ENCODE measurements around the gene POLR2E. TPM values are rescaled to one million over a fixed set of nuclear protein-coding genes. Genes with fewer than 3 reads are reported as not detected.
A peak's percentile ranks its signal among the peaks of the same experiment; 100 is the strongest.

The POLR2E gene
- total RNA-seq, 6 donors from 2014 or later: 50.0 to 176 (median 103) TPM

DNA sequence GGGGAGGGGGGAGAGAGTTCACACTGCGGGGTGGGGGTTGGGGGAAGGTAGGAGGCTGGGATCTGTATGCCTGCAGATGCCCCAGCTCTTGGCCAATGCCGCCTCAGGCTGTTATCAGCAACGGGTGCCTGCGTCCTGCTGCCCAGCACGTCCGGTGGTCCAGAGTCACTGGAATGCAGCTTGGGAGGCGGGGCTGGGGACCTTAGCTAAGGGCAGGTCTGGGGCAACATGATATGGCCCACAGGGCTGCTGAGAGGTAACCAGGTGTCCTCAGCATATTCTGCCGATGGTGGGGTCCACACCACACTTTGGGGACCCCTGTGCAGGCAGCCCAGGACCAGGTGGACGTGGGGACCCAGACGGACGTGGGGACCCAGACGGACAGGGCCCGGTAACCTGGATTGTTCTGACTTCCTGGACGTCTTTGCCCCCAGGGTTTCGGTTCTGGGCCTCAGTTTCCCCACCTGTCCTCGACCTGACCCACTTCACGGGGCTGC lies 28.9 kb downstream of the POLR2E start:
- no peak for ATAC-seq (ENCODE audit: low FRiP score in 2 of 2)
- 31% methylated on average over 13 of the region's 17 CpGs; no CpG with 5 or more reads in 1 of the 2 donors for WGBS, 2 donors

DNA sequence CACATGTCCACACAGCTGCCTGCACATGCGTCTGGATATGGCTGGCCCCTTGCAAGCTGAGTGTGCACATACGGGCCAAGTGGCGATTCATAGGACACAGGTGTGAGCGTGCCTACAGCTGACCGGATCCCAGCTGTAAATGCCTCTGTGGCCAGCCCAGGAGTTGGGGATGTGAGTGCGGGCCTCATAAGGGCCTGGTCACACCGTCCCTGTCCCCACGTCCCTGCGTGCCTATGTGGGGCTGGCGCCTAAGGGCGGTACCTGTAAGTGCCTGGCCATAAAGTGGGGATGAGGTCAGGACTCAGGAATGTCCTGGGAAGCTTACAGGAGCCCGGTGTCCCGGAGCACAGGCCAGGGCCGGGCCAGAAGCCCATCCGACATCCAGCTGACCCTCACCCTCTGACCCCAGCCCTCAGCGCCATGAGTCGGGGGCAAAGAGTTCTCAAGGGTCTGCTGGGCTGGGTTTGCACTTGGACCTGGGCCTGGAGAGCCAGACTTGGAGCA lies 29.5 kb downstream of the POLR2E start:
- 46 to 60% methylated on average over 1 to 11 of the region's 17 CpGs for WGBS, 2 donors
- no peak for TF ChIP-seq POLR2A (IDR thresholded peaks at IDR 0.05)
- no peak for TF ChIP-seq POLR2AphosphoS5 (IDR thresholded peaks at IDR 0.05)
- TF ChIP-seq EP300 (IDR thresholded peaks at IDR 0.05): no peak
- Histone ChIP-seq H3K4me3 (peak overlapping the region in 3 of 4 donors; percentile 57 to 75 (median 68)), H3K27me3 (peaks cover 0 to 4% (median 0%) of the 10 kb centered on the region in 4 donors), H3K4me1 (peaks cover 56 to 75% (median 68%) of the 10 kb centered on the region in 4 donors), H3K36me3 (peaks cover 0 to 3% (median 1%) of the 10 kb centered on the region in 4 donors), H3K9me3 (no peaks in the 10 kb centered on the region), H3K27ac (peak overlapping the region; percentile 80 to 96 (median 90))
- peak; percentile 1 to 82 for ATAC-seq (ENCODE audit: low FRiP score in 2 of 2)
- peak; percentile 79 to 83 for DNase-seq

More for the DNA sequence above, 28.9 kb downstream of the POLR2E start:
- TF ChIP-seq EP300 (IDR thresholded peaks at IDR 0.05) (no peak), POLR2A (IDR thresholded peaks at IDR 0.05) (no peak), POLR2AphosphoS5 (IDR thresholded peaks at IDR 0.05) (no peak)
- TF ChIP-seq, protein P1, sequence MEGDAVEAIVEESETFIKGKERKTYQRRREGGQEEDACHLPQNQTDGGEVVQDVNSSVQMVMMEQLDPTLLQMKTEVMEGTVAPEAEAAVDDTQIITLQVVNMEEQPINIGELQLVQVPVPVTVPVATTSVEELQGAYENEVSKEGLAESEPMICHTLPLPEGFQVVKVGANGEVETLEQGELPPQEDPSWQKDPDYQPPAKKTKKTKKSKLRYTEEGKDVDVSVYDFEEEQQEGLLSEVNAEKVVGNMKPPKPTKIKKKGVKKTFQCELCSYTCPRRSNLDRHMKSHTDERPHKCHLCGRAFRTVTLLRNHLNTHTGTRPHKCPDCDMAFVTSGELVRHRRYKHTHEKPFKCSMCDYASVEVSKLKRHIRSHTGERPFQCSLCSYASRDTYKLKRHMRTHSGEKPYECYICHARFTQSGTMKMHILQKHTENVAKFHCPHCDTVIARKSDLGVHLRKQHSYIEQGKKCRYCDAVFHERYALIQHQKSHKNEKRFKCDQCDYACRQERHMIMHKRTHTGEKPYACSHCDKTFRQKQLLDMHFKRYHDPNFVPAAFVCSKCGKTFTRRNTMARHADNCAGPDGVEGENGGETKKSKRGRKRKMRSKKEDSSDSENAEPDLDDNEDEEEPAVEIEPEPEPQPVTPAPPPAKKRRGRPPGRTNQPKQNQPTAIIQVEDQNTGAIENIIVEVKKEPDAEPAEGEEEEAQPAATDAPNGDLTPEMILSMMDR (IDR thresholded peaks at IDR 0.05): no peak
- H3K27me3 ChIP-seq: peaks cover 0 to 9% (median 0%) of the 10 kb centered on the region in 4 donors
- peaks cover 0 to 7% (median 3%) of the 10 kb centered on the region in 4 donors for H3K36me3 ChIP-seq
- peak in 1 of 2 donors; percentile 68 for DNase-seq
- no peaks in the 10 kb centered on the region for H3K9me3 ChIP-seq
- peaks cover 61 to 81% (median 72%) of the 10 kb centered on the region in 4 donors for H3K4me1 ChIP-seq
- H3K27ac ChIP-seq: peak overlapping the region; percentile 80 to 96 (median 90)
- peak overlapping the region; percentile 31 to 75 (median 62) for H3K4me3 ChIP-seq

DNA sequence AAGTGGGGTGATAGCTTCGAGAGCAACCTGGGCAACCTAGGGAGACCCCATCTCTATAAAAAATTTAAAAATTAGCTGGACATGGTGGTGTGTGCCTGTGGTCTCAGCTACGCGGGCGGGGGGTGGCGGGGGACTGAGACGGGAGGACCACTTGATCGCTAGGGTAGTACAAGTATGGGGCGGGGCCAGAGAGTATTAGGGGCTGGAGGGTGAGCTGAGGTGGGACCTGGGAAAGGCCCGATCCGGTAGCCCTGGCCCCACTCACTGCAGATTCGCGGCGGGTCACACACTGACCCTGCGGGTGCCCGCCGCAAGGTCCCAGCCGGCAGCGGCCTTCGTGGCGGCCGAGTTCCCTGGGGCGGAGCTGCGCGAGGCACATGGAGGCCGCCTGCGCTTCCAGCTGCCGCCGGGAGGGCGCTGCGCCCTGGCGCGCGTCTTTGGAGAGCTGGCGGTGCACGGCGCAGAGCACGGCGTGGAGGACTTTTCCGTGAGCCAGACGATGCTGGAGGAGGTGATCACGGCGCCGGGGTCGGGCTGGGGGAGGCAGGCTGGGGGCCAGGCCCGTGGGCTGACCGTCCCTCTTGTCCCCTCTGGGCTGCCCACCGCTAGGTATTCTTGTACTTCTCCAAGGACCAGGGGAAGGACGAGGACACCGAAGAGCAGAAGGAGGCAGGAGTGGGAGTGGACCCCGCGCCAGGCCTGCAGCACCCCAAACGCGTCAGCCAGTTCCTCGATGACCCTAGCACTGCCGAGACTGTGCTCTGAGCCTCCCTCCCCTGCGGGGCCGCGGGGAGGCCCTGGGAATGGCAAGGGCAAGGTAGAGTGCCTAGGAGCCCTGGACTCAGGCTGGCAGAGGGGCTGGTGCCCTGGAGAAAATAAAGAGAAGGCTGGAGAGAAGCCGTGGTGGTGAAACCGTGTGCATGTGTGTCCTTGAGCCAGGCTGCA lies 30.2 kb downstream of the POLR2E start:
- Histone ChIP-seq H3K27ac (peak overlapping the region; percentile 80 to 96 (median 90)), H3K4me1 (peaks cover 50 to 67% (median 62%) of the 10 kb centered on the region in 4 donors), H3K36me3 (no peaks in the 10 kb centered on the region), H3K9me3 (no peaks in the 10 kb centered on the region), H3K4me3 (peak overlapping the region in 3 of 4 donors; percentile 13 to 75 (median 68)), H3K27me3 (peaks cover 0 to 3% (median 0%) of the 10 kb centered on the region in 4 donors)
- ATAC-seq (ENCODE audit: low FRiP score in 2 of 2) (peak; percentile 76 to 83), DNase-seq (peak; percentile 78 to 96)
- WGBS, 2 donors: 21 to 25% methylated on average over 13 to 26 of the region's 60 CpGs
- TF ChIP-seq, protein P1 (IDR thresholded peaks at IDR 0.05): peak; percentile 94 to 99 (median 96)
- TF ChIP-seq POLR2AphosphoS5 (IDR thresholded peaks at IDR 0.05) (peak; percentile 15 to 34), EP300 (IDR thresholded peaks at IDR 0.05) (no peak), POLR2A (IDR thresholded peaks at IDR 0.05) (no peak)

DNA sequence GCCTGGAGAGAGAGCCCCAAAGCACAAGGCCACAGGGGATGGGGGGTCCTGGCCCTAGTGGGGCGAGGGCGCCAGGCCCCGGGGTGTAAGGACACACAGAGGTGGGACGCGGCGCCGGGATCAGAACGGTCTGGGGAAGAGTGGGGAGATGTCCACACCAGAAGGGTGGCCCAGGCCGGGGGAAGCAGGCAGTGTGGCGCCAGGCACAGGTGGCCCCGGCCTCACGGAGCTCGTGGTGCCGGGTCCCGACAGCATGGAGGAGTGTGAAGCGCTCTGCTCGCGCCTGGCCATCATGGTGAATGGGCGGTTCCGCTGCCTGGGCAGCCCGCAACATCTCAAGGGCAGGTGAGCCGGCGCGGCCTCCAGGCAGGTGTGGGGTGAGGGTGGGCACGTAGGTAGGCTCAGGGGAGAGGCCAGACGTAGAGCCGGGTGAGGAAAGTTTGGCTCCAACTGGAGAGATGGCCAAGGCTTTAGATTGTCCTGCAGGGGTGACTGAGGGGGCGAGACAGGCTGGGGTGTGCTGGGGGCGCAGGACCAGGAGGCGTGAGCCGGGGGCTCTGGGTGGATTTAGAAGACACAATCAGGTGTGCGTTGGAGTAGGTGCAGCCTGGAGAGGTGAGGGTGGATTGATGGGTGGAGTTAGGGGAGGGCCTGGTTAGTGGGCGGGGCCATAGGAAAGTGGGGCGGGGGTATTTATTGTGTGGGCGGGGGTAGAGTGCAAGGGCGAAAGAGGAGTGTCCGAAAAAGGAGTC lies 31.1 kb downstream of the POLR2E start:
- WGBS, 2 donors: 74 to 89% methylated on average over 37 of the region's 37 CpGs
- peak in 1 of 2 donors; percentile 80 for DNase-seq
- no peak for ATAC-seq (ENCODE audit: low FRiP score in 2 of 2)
- Histone ChIP-seq H3K36me3 (no peaks in the 10 kb centered on the region), H3K9me3 (no peaks in the 10 kb centered on the region), H3K4me1 (peaks cover 44 to 59% (median 54%) of the 10 kb centered on the region in 4 donors), H3K27me3 (peaks cover 0 to 3% (median 0%) of the 10 kb centered on the region in 4 donors), H3K27ac (peak overlapping the region in 1 of 4 donors; percentile 91), H3K4me3 (peak overlapping the region in 2 of 4 donors; percentile 68 to 75)
- TF ChIP-seq EP300 (IDR thresholded peaks at IDR 0.05) (no peak), POLR2AphosphoS5 (IDR thresholded peaks at IDR 0.05) (no peak), POLR2A (IDR thresholded peaks at IDR 0.05) (no peak)
- TF ChIP-seq, protein P1 (IDR thresholded peaks at IDR 0.05): no peak

All from upper lobe of left lung (tissue), 6 donors.